HG02870 (cell line): Measurements from ENCODE around the gene GPRIN2.
"Not testable (repeated sequence)": the region's sequence is repeated elsewhere in the genome, so short reads cannot be mapped to it uniquely, and the experiment has no call there.

Source experiments
- ATAC-seq: cut with Tn5 transposase; IDR thresholded peaks from one replicate; pipeline ENCODE4 v1.9.1; 2021; ENCODE audit warnings: mild to moderate bottlenecking, moderate library complexity; ENCODE audit not compliant: unreplicated experiment

The GPRIN2 gene

GRCh38 chr10:46570655-46571054 lies 14.2 kb upstream of the GPRIN2 start:
- not testable (repeated sequence) for ATAC-seq

GRCh38 chr10:46567151-46567550 lies 10.7 kb upstream of the GPRIN2 start:
- not testable (repeated sequence) for ATAC-seq

- peak; percentile 58 for ATAC-seq
Measured at GRCh38 chr10:46565591-46566332, 9.3 kb upstream of the GPRIN2 start.

- no peak for ATAC-seq
Measured at GRCh38 chr10:46560952-46561351, 4.5 kb upstream of the GPRIN2 start.

- ATAC-seq: no peak
Measured at GRCh38 chr10:46560381-46560780, 3.9 kb upstream of the GPRIN2 start.

- ATAC-seq: no peak
Measured at GRCh38 chr10:46559231-46559671, 2.8 kb upstream of the GPRIN2 start.

GRCh38 chr10:46558392-46559185 lies 2.1 kb upstream of the GPRIN2 start:
- no peak for ATAC-seq

- no peak for ATAC-seq
Measured at GRCh38 chr10:46558122-46558391, 1.6 kb upstream of the GPRIN2 start.

- no peak for ATAC-seq
Measured at GRCh38 chr10:46557319-46558121, 1.1 kb upstream of the GPRIN2 start.

GRCh38 chr10:46555713-46556514 lies 544 bp downstream of the GPRIN2 start:
- ATAC-seq: no peak

- ATAC-seq: no peak
Measured at GRCh38 chr10:46555366-46555712, 1.1 kb downstream of the GPRIN2 start.

- ATAC-seq: no peak
Measured at GRCh38 chr10:46554166-46554781, 2.2 kb downstream of the GPRIN2 start.

- no peak for ATAC-seq
Measured at GRCh38 chr10:46553238-46554049, 3.0 kb downstream of the GPRIN2 start.

- ATAC-seq: no peak
Measured at GRCh38 chr10:46552526-46553237, 3.8 kb downstream of the GPRIN2 start.

- no peak for ATAC-seq
Measured at GRCh38 chr10:46551701-46552525, 4.5 kb downstream of the GPRIN2 start.

GRCh38 chr10:46550795-46551700 lies 5.4 kb downstream of the GPRIN2 start:
- no peak for ATAC-seq
